HL-60 (cell line): Measurements from ENCODE around the gene EIF1.

Source experiments
- DNase-seq, 2 experiments: peaks; one replicate each; pipeline ENCODE4 v3.0.0-alpha.2; 2010 to 2020; ENCODE audit warnings: low read depth in 1 of 2, low spot score in 1 of 2
- H3K27ac ChIP-seq: fragments of 250-450 bp; sonication (Bioruptor Pico); replicated peaks from 2 replicates; pipeline ENCODE4 v1.5.1; 2020; ENCODE audit warnings: mild to moderate bottlenecking, moderate library complexity
- H3K27me3 ChIP-seq: fragments of 250-450 bp; sonication (Bioruptor Pico); 2 replicates; pipeline ENCODE4 v1.5.1; 2021; ENCODE audit warnings: mild to moderate bottlenecking, moderate library complexity; ENCODE audit not compliant: insufficient read depth, poor library complexity, severe bottlenecking
- H3K4me3 ChIP-seq: replicated peaks from 2 replicates; pipeline ENCODE4 v1.5.1; 2011; ENCODE audit warnings: mild to moderate bottlenecking, control low read depth, low read length; ENCODE audit not compliant: insufficient read depth
- CTCF ChIP-seq: IDR thresholded peaks from one replicate; pipeline ENCODE4 v1.5.1; 2011; ENCODE audit warnings: low read length, control low read depth, inconsistent platforms; ENCODE audit not compliant: insufficient read depth
- GABPA ChIP-seq: IDR thresholded peaks from 2 replicates; pipeline ENCODE4 v1.6.1; 2012; ENCODE audit warnings: low read depth
- POLR2AphosphoS5 ChIP-seq: IDR thresholded peaks from 2 replicates; pipeline ENCODE4 v1.6.1; 2012; ENCODE audit warnings: low read depth
- SPI1 ChIP-seq: IDR thresholded peaks from 2 replicates; pipeline ENCODE4 v1.6.1; 2012; ENCODE audit warnings: low read depth, mild to moderate bottlenecking, borderline replicate concordance
- TF ChIP-seq, protein P1 (sequence below): IDR thresholded peaks from 2 replicates; pipeline ENCODE4 v1.6.1; 2012; ENCODE audit warnings: low read depth; ENCODE audit not compliant: insufficient replicate concordance

The EIF1 gene

DNA sequence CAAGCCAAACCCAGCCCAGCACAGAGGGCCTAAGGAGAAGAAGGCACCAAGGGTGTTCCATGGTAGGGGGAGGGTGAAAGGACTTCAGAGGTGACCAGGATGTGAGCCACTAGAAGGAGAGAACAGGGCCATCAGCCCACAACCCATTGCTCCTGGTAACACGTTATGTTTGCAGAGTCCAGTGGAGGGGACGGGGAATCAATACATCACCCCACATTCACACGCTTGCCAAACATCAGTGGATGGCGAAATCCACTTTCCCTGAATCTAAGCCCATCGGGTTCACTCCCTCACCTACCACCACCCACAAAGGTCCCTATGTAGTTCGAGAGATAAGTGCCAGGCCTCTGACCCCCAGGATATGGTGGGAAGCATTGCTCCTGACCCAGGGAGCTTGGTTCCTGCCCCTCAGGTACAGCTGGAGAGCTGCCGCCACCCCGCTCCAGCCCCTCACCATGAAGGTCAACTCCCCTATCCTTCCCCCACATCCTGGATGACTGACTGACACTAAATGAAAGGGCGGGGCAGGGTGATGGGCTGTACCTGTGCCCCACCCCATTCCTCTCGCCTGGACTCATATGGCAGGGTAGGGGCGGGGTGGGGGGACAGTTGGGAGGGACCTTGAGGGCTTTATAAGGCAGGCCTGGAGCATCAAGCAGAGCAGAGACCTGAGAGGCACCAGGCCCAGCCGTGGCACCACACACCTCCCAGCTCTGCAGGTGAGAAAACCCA, 23.1 kb downstream of the EIF1 start, which contains the start of gene GAST:
GAST (plus strand) TSS at position 663 of the 732 bp plus-strand sequence. CDS start 3,106 bp downstream, outside the sequence.
- Histone ChIP-seq H3K27me3 (no peaks in the 10 kb centered on the region), H3K27ac (no peak within 1 kb of the TSS), H3K4me3 (no peak within 1 kb of the TSS)
- TF ChIP-seq, protein P1, sequence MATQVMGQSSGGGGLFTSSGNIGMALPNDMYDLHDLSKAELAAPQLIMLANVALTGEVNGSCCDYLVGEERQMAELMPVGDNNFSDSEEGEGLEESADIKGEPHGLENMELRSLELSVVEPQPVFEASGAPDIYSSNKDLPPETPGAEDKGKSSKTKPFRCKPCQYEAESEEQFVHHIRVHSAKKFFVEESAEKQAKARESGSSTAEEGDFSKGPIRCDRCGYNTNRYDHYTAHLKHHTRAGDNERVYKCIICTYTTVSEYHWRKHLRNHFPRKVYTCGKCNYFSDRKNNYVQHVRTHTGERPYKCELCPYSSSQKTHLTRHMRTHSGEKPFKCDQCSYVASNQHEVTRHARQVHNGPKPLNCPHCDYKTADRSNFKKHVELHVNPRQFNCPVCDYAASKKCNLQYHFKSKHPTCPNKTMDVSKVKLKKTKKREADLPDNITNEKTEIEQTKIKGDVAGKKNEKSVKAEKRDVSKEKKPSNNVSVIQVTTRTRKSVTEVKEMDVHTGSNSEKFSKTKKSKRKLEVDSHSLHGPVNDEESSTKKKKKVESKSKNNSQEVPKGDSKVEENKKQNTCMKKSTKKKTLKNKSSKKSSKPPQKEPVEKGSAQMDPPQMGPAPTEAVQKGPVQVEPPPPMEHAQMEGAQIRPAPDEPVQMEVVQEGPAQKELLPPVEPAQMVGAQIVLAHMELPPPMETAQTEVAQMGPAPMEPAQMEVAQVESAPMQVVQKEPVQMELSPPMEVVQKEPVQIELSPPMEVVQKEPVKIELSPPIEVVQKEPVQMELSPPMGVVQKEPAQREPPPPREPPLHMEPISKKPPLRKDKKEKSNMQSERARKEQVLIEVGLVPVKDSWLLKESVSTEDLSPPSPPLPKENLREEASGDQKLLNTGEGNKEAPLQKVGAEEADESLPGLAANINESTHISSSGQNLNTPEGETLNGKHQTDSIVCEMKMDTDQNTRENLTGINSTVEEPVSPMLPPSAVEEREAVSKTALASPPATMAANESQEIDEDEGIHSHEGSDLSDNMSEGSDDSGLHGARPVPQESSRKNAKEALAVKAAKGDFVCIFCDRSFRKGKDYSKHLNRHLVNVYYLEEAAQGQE: no peak
- no peak for TF ChIP-seq POLR2AphosphoS5
- TF ChIP-seq SPI1: no peak
- no peak for TF ChIP-seq GABPA
- TF ChIP-seq CTCF: no peak
- no peak for DNase-seq

DNA sequence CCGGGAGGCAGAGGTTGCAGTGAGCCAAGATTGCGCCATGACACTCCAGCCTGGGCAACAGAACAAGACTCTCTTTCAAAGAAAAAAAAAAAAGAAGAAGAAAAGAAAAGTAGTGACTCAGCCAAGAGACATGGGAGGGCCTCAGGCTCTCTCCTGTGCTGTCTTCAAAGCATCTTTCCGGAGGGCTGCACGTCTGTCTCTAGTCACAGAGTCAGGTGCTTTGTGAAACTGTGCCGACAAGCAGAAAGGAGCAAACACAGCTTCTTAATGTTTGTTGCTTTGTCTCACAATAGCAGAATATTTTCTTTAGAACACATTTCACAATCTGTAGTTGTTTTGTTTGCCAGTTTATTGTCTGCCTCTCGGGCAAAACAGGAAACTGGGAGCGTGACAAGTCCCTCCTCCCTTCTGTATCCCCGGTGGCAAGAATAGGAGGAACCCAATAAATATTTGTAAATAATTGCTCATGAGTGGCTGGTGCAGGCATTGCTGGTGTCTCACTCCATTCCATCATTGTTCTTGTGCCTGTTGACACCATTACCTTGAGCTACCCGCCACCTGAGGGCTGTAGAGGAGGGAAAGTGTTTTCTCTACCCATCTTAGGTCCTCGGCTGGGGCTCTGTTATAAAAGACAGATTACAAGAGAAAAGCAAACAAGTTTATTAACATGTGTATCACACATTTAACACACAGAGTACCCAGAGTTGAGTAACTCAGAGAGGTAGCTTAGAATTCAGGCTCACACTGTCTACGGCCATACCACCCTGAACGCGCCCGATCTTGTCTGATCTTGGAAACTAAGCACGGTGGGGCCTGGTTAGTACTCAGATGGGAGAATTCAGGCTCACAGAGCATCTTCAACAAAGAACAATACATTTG, 29.0 kb downstream of the EIF1 start:
- TF ChIP-seq SPI1: no peak
- TF ChIP-seq, protein P1: no peak
- TF ChIP-seq CTCF: no peak
- no peak for TF ChIP-seq GABPA
- no peak for TF ChIP-seq POLR2AphosphoS5
- H3K27me3 ChIP-seq: no peaks in the 10 kb centered on the region
- no peak overlapping the region for H3K27ac ChIP-seq
- DNase-seq: peak in 1 of 2 experiments; percentile 33
- no peak overlapping the region for H3K4me3 ChIP-seq

GRCh38 chr17:41718287-41718645, 29.6 kb downstream of the EIF1 start:
- no peak for TF ChIP-seq POLR2AphosphoS5
- TF ChIP-seq, protein P1: no peak
- H3K4me3 ChIP-seq: no peak overlapping the region
- no peak overlapping the region for H3K27ac ChIP-seq
- no peak for DNase-seq
- H3K27me3 ChIP-seq: no peaks in the 10 kb centered on the region
